ENCODE results near the gene ALDH1B1. TPM values are rescaled to one million over a fixed set of nuclear protein-coding genes. Genes with fewer than 3 reads are reported as not detected.

The ALDH1B1 gene
- total and polyA plus RNA-seq, 2 experiments from 2014 or later, result 26.9 to 39.5 TPM

- Histone ChIP-seq H3K4me3 (peak overlapping the region; percentile 57), H3K36me3 (ENCODE audit: low read depth) (no peaks in the 10 kb centered on the region), H3K9me3 (ENCODE audit: low read depth) (no peaks in the 10 kb centered on the region), H3K27me3 (replicated peaks; ENCODE audit: insufficient read depth) (no peaks in the 10 kb centered on the region), H3F3A (ENCODE audit: insufficient read depth) (no peaks in the 10 kb centered on the region), H3K9ac (no peak overlapping the region), H3K79me2 (ENCODE audit: insufficient read depth) (no peaks in the 10 kb centered on the region), H3K4me1 (ENCODE audit: insufficient read depth) (0 out of 2 replicates have a peak, but pooled peaks cover 3% of the 10 kb centered on the region), H4K20me1 (ENCODE audit: insufficient read depth) (no peaks in the 10 kb centered on the region), H3K9me2 (ENCODE audit: insufficient read depth) (no peaks in the 10 kb centered on the region), H2AFZ (peak overlapping the region; percentile 62), H3K4me2 (ENCODE audit: unreplicated experiment) (peak overlapping the region; percentile 72), H3K27ac (no peak overlapping the region)
- 64 to 65% methylated on average over 5 of the region's 5 CpGs for WGBS, 2 experiments (ENCODE audit: low coverage in 1 of 2, low lambda C conversion rate in 2 of 2, missing lambda C conversion rate in 2 of 2)
- in situ Hi-C loops (cut with MboI), result loop anchor here (5.0 to 25.0 kb wide), 3 partner anchors 201 to 451 kb away; no protein-coding TSS in a partner anchor
- TF ChIP-seq EZH2phosphoT487 (IDR thresholded peaks at IDR 0.05; ENCODE audit: insufficient read depth, low read depth) (no peak), EZH2 (IDR thresholded peaks at IDR 0.05; ENCODE audit: insufficient read depth, poor library complexity, severe bottlenecking) (no peak)
- no peak for DNase-seq
Observed at GRCh38 chr9:38363589-38363925, 28.9 kb upstream of the ALDH1B1 start.

GRCh38 chr9:38367898-38368297 lies 24.6 kb upstream of the ALDH1B1 start:
- Histone ChIP-seq H3F3A (ENCODE audit: insufficient read depth) (no peaks in the 10 kb centered on the region), H3K27me3 (replicated peaks; ENCODE audit: insufficient read depth) (0 out of 2 replicates have a peak, but pooled peaks cover 4% of the 10 kb centered on the region), H2AFZ (no peak overlapping the region), H3K9me2 (ENCODE audit: insufficient read depth) (no peaks in the 10 kb centered on the region), H4K20me1 (ENCODE audit: insufficient read depth) (no peaks in the 10 kb centered on the region), H3K36me3 (ENCODE audit: low read depth) (no peaks in the 10 kb centered on the region), H3K4me3 (no peak overlapping the region), H3K4me1 (ENCODE audit: insufficient read depth) (no peaks in the 10 kb centered on the region), H3K27ac (no peak overlapping the region), H3K4me2 (ENCODE audit: unreplicated experiment) (no peak overlapping the region), H3K9ac (no peak overlapping the region), H3K79me2 (ENCODE audit: insufficient read depth) (no peaks in the 10 kb centered on the region), H3K9me3 (ENCODE audit: low read depth) (no peaks in the 10 kb centered on the region)
- in situ Hi-C loops (cut with MboI), result loop anchor here (10.0 to 25.0 kb wide), 2 partner anchors 206 to 283 kb away; no protein-coding TSS in a partner anchor
- no peak for DNase-seq
- TF ChIP-seq EZH2phosphoT487 (IDR thresholded peaks at IDR 0.05; ENCODE audit: insufficient read depth, low read depth) (no peak), EZH2 (IDR thresholded peaks at IDR 0.05; ENCODE audit: insufficient read depth, poor library complexity, severe bottlenecking) (no peak)

DNA sequence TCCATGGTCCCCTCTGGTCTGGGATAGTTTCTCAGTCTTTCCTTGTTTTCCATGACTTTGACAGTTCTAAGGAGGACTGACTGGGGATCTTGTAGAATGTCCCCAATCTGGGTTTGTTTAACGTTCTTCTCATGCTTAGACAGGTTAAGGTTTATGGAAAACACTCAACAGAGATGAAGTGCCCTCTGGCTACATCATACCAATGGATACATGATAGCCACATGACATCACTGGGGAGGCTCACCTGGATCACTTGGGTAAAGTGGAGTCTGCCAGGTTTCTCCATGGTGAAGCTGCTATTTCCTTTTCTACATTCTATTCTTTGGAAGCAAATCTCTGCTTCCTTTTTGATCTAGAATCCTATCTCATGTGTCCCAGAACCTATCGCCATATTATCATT lies 23.8 kb upstream of the ALDH1B1 start:
- 65% methylated on average over 2 of the region's 2 CpGs for WGBS, 2 experiments (ENCODE audit: low coverage in 1 of 2, low lambda C conversion rate in 2 of 2, missing lambda C conversion rate in 2 of 2)
- in situ Hi-C loops (cut with MboI), result loop anchor here (10.0 to 25.0 kb wide), 2 partner anchors 206 to 284 kb away; no protein-coding TSS in a partner anchor
- no peak overlapping the region for H2AFZ ChIP-seq

GRCh38 chr9:38370176-38370575 lies 22.3 kb upstream of the ALDH1B1 start:
- H3K36me3 ChIP-seq (ENCODE audit: low read depth), result no peaks in the 10 kb centered on the region
- H3K9me2 ChIP-seq (ENCODE audit: insufficient read depth), result no peaks in the 10 kb centered on the region
- H2AFZ ChIP-seq, result no peak overlapping the region
- no peaks in the 10 kb centered on the region for H4K20me1 ChIP-seq (ENCODE audit: insufficient read depth)
- H3K4me3 ChIP-seq, result no peak overlapping the region
- DNase-seq, result no peak
- 41 to 42% methylated on average over 4 of the region's 4 CpGs for WGBS, 2 experiments (ENCODE audit: low coverage in 1 of 2, low lambda C conversion rate in 2 of 2, missing lambda C conversion rate in 2 of 2)
- H3K79me2 ChIP-seq (ENCODE audit: insufficient read depth), result no peaks in the 10 kb centered on the region
- H3K9me3 ChIP-seq (ENCODE audit: low read depth), result no peaks in the 10 kb centered on the region
- H3K27me3 ChIP-seq (replicated peaks; ENCODE audit: insufficient read depth), result 0 out of 2 replicates have a peak, but pooled peaks cover 4% of the 10 kb centered on the region
- no peak overlapping the region for H3K4me2 ChIP-seq (ENCODE audit: unreplicated experiment)
- in situ Hi-C loops (cut with MboI), result loop anchor here (25.0 kb wide), 1 partner anchor 208 kb away; no protein-coding TSS in a partner anchor
- no peaks in the 10 kb centered on the region for H3F3A ChIP-seq (ENCODE audit: insufficient read depth)
- TF ChIP-seq EZH2phosphoT487 (IDR thresholded peaks at IDR 0.05; ENCODE audit: insufficient read depth, low read depth) (no peak), EZH2 (IDR thresholded peaks at IDR 0.05; ENCODE audit: insufficient read depth, poor library complexity, severe bottlenecking) (no peak)
- H3K9ac ChIP-seq, result no peak overlapping the region
- H3K27ac ChIP-seq, result no peak overlapping the region
- no peaks in the 10 kb centered on the region for H3K4me1 ChIP-seq (ENCODE audit: insufficient read depth)

More for the DNA sequence above, 23.8 kb upstream of the ALDH1B1 start:
- Histone ChIP-seq H3K9me3 (ENCODE audit: low read depth) (no peaks in the 10 kb centered on the region), H3K79me2 (ENCODE audit: insufficient read depth) (no peaks in the 10 kb centered on the region), H4K20me1 (ENCODE audit: insufficient read depth) (no peaks in the 10 kb centered on the region), H3K4me2 (ENCODE audit: unreplicated experiment) (no peak overlapping the region), H3K27ac (no peak overlapping the region), H3K4me3 (no peak overlapping the region), H3K27me3 (replicated peaks; ENCODE audit: insufficient read depth) (0 out of 2 replicates have a peak, but pooled peaks cover 4% of the 10 kb centered on the region), H3K9me2 (ENCODE audit: insufficient read depth) (no peaks in the 10 kb centered on the region), H3K9ac (no peak overlapping the region), H3K36me3 (ENCODE audit: low read depth) (no peaks in the 10 kb centered on the region), H3K4me1 (ENCODE audit: insufficient read depth) (no peaks in the 10 kb centered on the region), H3F3A (ENCODE audit: insufficient read depth) (no peaks in the 10 kb centered on the region)
- TF ChIP-seq EZH2 (IDR thresholded peaks at IDR 0.05; ENCODE audit: insufficient read depth, poor library complexity, severe bottlenecking) (no peak), EZH2phosphoT487 (IDR thresholded peaks at IDR 0.05; ENCODE audit: insufficient read depth, low read depth) (no peak)
- no peak for DNase-seq
